DMS 273 treated with DMSO at 0.1 percent for 48 hours (cell line): ENCODE measurements around the gene FDXR.
A peak's percentile ranks its signal among the peaks of the same experiment; 100 is the strongest.

Experiments used
- DNase-seq: peaks from one replicate; lab custom pipeline; 2025; lab: John Stamatoyannopoulos, UW

Gene FDXR

GRCh38 chr17:74833501-74834377 is 39.1 kb downstream of the FDXR start:
- DNase-seq = no peak

- no peak for DNase-seq
These were observed 40.4 kb downstream of the FDXR start for GRCh38 chr17:74832421-74832820.

- no peak for DNase-seq
These were observed 41.2 kb downstream of the FDXR start for GRCh38 chr17:74831444-74832146.

GRCh38 chr17:74830861-74831260 is 41.9 kb downstream of the FDXR start:
- no peak for DNase-seq

GRCh38 chr17:74827800-74828199 is 45.0 kb downstream of the FDXR start:
- no peak for DNase-seq

GRCh38 chr17:74825952-74826719 is 46.7 kb downstream of the FDXR start:
- DNase-seq = no peak

GRCh38 chr17:74824961-74825627 is 47.7 kb downstream of the FDXR start:
- peak; percentile 45 for DNase-seq

- no peak for DNase-seq
These were observed 49.8 kb downstream of the FDXR start for GRCh38 chr17:74822939-74823367.

- DNase-seq = no peak
These were observed 50.4 kb downstream of the FDXR start for GRCh38 chr17:74822335-74822938.

GRCh38 chr17:74821655-74822334 is 51.0 kb downstream of the FDXR start:
- DNase-seq = no peak

- no peak for DNase-seq
These were observed 52.9 kb downstream of the FDXR start for GRCh38 chr17:74819801-74820436.

- DNase-seq = no peak
These were observed 54.4 kb downstream of the FDXR start for GRCh38 chr17:74818291-74818938.

- no peak for DNase-seq
These were observed 55.7 kb downstream of the FDXR start for GRCh38 chr17:74816905-74817620.

GRCh38 chr17:74815550-74816370 is 57.0 kb downstream of the FDXR start:
- no peak for DNase-seq

- DNase-seq = no peak
These were observed 57.7 kb downstream of the FDXR start for GRCh38 chr17:74815067-74815466.

- DNase-seq = no peak
These were observed 58.3 kb downstream of the FDXR start for GRCh38 chr17:74814453-74814852.
